Pancreas (tissue), 10 donors: Measurements from ENCODE around the gene NIM1K. TPM values are rescaled to one million over a fixed set of nuclear protein-coding genes. Genes with fewer than 3 reads are reported as not detected.
"Not testable (repeated sequence)": the region's sequence is repeated elsewhere in the genome, so short reads cannot be mapped to it uniquely, and the experiment has no call there.

Experiments used
- ATAC-seq, 4 donors: fragments of 200-7000 bp; cut with Tn5 transposase; one replicate each; pipeline versions ENCODE4 v1.8.0 to v1.9.1; 2020; ENCODE audit warnings: mild to moderate bottlenecking in 4 of 4, moderate library complexity in 4 of 4
- DNase-seq, 6 donors: peaks; one replicate each; pipeline ENCODE4 v3.0.0-alpha.2; 2020
- FAIRE-seq: peaks from 2 replicates; lab custom pipeline; 2012; peaks lifted over from hg19 to GRCh38; lab: Jason Lieb, UNC
- H3K27ac ChIP-seq, 4 donors: fragments of 200-600 bp; sonication (generic); 1 replicate in 3 of 4; 2 replicates in 1 of 4; pipeline versions ENCODE4 v1.5.0 to v1.8.0; 2020
- H3K27me3 ChIP-seq, 4 donors: fragments of 200-600 bp; one replicate each; pipeline ENCODE4 v1.8.0; 2021
- H3K36me3 ChIP-seq, 3 donors: fragments of 200-600 bp; sonication (generic) in 1 of 3; one replicate each; pipeline versions ENCODE4 v1.5.0 to v1.8.0; 2020 to 2021
- H3K4me1 ChIP-seq, 3 donors: fragments of 200-600 bp; one replicate each; pipeline ENCODE4 v1.8.0; 2021
- H3K4me3 ChIP-seq, 4 donors: fragments of 200-600 bp; sonication (generic) in 2 of 4; one replicate each; pipeline versions ENCODE4 v1.5.0 to v1.8.0; 2020 to 2021
- H3K9me3 ChIP-seq, 4 donors: fragments of 200-600 bp; one replicate each; pipeline ENCODE4 v1.8.0; 2021
- CTCF ChIP-seq, 4 donors: fragments of 200-600 bp; sonication (generic) in 3 of 4; IDR thresholded peaks; one replicate each; pipeline versions ENCODE4 v1.5.0 to v1.8.0; 2021; ENCODE audit warnings: antibody characterized with exemption in 4 of 4
- WGBS, 2 donors: extraction: QIAGEN DNeasy Blood & Tissue Kit; methylation state at CpG; one replicate each; pipeline ENCODE4 v1.1.7; 2013; 5-methylcytosine and 5-hydroxymethylcytosine counted together
- intact Hi-C, 3 donors: fragments of 100-400 bp; cut with DNase I; formaldehyde crosslinking; loops; one replicate each; pipeline versions ENCODE4 v1.11.1 to v1.14.2; 2022
- polyA plus RNA-seq, 2 donors: library from polyadenylated mRNA; stranded (reverse); fragments of 200-250 nt; gene quantifications; one replicate each; pipeline ENCODE4 v1.2.3, GENCODE V29; 2013
- total RNA-seq, 6 donors: library from RNA; stranded (reverse); fragmentation: NEBNext Ultra II Directional in 4 of 6; extraction: Animal tissue kit (Norgen Biotek cat#: 25700) in 4 of 6; gene quantifications; one replicate each; pipeline versions ENCODE4 v1.2.1 to v1.2.4, GENCODE V29; 2021 to 2023
- donor health status: healthy with polysubstance abuse.
- donor health status: DM: no; HTN: no; CAD: no; lungs with moderate emphysema.
- donor health status: DM: no; HTN: no; CAD: no.
- donor health status: control.
- donor health status: control.
- donor health status: Bipolar disorder and iron deficiency.
- donor health status: DM: yes; HTN: yes; CAD: no.
- donor health status: DM: no; HTN: no; CAD: no.
- donor health status: DM: no; HTN: no; CAD: no.
- donor health status: DM: yes; HTN: yes; CAD: no.

The NIM1K gene
- total and polyA plus RNA-seq, 8 donors, result 0.06 to 0.77 (median 0.31) TPM; not detected in 2

GRCh38 chr5:43179836-43180235 is 12.2 kb upstream of the NIM1K start:
- ATAC-seq, result no peak
- TF ChIP-seq CTCF (IDR thresholded peaks at IDR 0.05), result no peak
- DNase-seq, result no peak
- FAIRE-seq, result no peak
- Histone ChIP-seq H3K27ac (no peak overlapping the region), H3K36me3 (peaks cover 0 to 8% (median 0%) of the 10 kb centered on the region in 3 donors), H3K4me3 (no peak overlapping the region), H3K9me3 (no peaks in the 10 kb centered on the region), H3K27me3 (no peaks in the 10 kb centered on the region), H3K4me1 (no peaks in the 10 kb centered on the region)
- 68 to 81% methylated on average over 7 of the region's 7 CpGs for WGBS, 2 donors
- intact Hi-C loops, result no loop called here

- no peak for TF ChIP-seq CTCF (IDR thresholded peaks at IDR 0.05)
- Histone ChIP-seq H3K4me1 (no peaks in the 10 kb centered on the region), H3K27ac (no peak overlapping the region), H3K4me3 (no peak overlapping the region), H3K36me3 (no peaks in the 10 kb centered on the region), H3K27me3 (no peaks in the 10 kb centered on the region), H3K9me3 (no peaks in the 10 kb centered on the region)
- DNase-seq (no peak), FAIRE-seq (no peak), ATAC-seq (no peak)
- 95 to 96% methylated on average over 10 of the region's 10 CpGs for WGBS, 2 donors
- intact Hi-C loops, result no loop called here
Observed at GRCh38 chr5:43182421-43182820, 9.6 kb upstream of the NIM1K start.

GRCh38 chr5:43183101-43183500 is 8.9 kb upstream of the NIM1K start:
- H3K9me3 ChIP-seq, H3K27me3 ChIP-seq, intact Hi-C loops, H3K4me3 ChIP-seq, H3K36me3 ChIP-seq, ATAC-seq, H3K27ac ChIP-seq, H3K4me1 ChIP-seq, FAIRE-seq, DNase-seq: not testable (repeated sequence)
- 95% methylated on average over 11 of the region's 11 CpGs for WGBS, 2 donors

- no peak for DNase-seq
- FAIRE-seq, result no peak
- TF ChIP-seq CTCF (IDR thresholded peaks at IDR 0.05), result no peak
- Histone ChIP-seq H3K36me3 (no peaks in the 10 kb centered on the region), H3K27ac (no peak overlapping the region), H3K4me1 (peaks cover 0 to 6% (median 4%) of the 10 kb centered on the region in 3 donors), H3K4me3 (peak overlapping the region in 1 of 4 donors; percentile 66), H3K27me3 (no peaks in the 10 kb centered on the region), H3K9me3 (no peaks in the 10 kb centered on the region)
- intact Hi-C loops, result no loop called here
- WGBS, 2 donors, result 21 to 24% methylated on average over 10 of the region's 10 CpGs
- ATAC-seq, result peak in 1 of 4 donors; percentile 14
Observed at GRCh38 chr5:43190755-43191603, 1.0 kb upstream of the NIM1K start.

GRCh38 chr5:43192558-43193180 is 644 bp downstream of the NIM1K start:
- no peaks in the 10 kb centered on the region for H3K36me3 ChIP-seq
- peaks cover 0 to 6% (median 4%) of the 10 kb centered on the region in 3 donors for H3K4me1 ChIP-seq
- peak overlapping the region; percentile 26 to 66 (median 42) for H3K4me3 ChIP-seq
- no peaks in the 10 kb centered on the region for H3K27me3 ChIP-seq
- intact Hi-C loops, result no loop called here
- peak in 5 of 6 donors; percentile 5 to 73 (median 36) for DNase-seq
- H3K9me3 ChIP-seq, result no peaks in the 10 kb centered on the region
- 1% methylated on average over 48 to 49 of the region's 49 CpGs for WGBS, 2 donors
- peak; percentile 58 to 67 (median 62) for ATAC-seq
- H3K27ac ChIP-seq, result no peak overlapping the region
- TF ChIP-seq CTCF (IDR thresholded peaks at IDR 0.05), result no peak
- FAIRE-seq, result no peak
